Tibial artery (tissue), 4 donors: Measurements from ENCODE around the gene SLC38A5.

Experiments
- DNase-seq, 2 donors: peaks; one replicate each; pipeline ENCODE4 v3.0.0-alpha.2; 2019
- H3K27ac ChIP-seq, 2 donors: fragments of 200-600 bp; sonication (generic) in 1 of 2; 1 replicate in 1 of 2; 2 replicates in 1 of 2; pipeline ENCODE4 v1.5.1; 2018 to 2019; ENCODE audit warnings: mild to moderate bottlenecking in 1 of 2
- H3K27me3 ChIP-seq, 2 donors: fragments of 200-600 bp; sonication (generic) in 1 of 2; one replicate each; pipeline versions ENCODE4 v1.5.1 to v1.6.0; 2016 to 2019
- H3K36me3 ChIP-seq, 3 donors: fragments of 200-600 bp; sonication (generic) in 2 of 3; one replicate each; pipeline ENCODE4 v1.5.1; 2016 to 2019; ENCODE audit warnings: mild to moderate bottlenecking in 2 of 3
- H3K4me1 ChIP-seq, 4 donors: fragments of 200-600 bp; sonication (generic) in 2 of 4; 1 replicate in 3 of 4; 2 replicates in 1 of 4; pipeline ENCODE4 v1.5.1; 2016 to 2019
- H3K4me3 ChIP-seq, 2 donors: fragments of 200-600 bp; sonication (generic) in 1 of 2; 1 replicate in 1 of 2; 2 replicates in 1 of 2; pipeline ENCODE4 v1.5.1; 2018 to 2019; ENCODE audit warnings: mild to moderate bottlenecking in 2 of 2
- H3K9me3 ChIP-seq, 3 donors: fragments of 200-600 bp; sonication (generic) in 1 of 3; one replicate each; pipeline ENCODE4 v1.5.1; 2016 to 2019
- intact Hi-C: fragments of 100-400 bp; cut with DNase I; formaldehyde crosslinking; loops from one replicate; pipeline ENCODE4 v1.15.0; 2023; ENCODE audit warnings: low total_unique reads
- TF ChIP-seq, protein P1 (sequence below), 2 experiments: fragments of 200-600 bp in 1 of 2; fragments of 450-650 bp in 1 of 2; IDR thresholded peaks; one replicate each; pipeline ENCODE4 v1.5.1; 2017 to 2019; ENCODE audit warnings: antibody characterized with exemption in 2 of 2, mild to moderate bottlenecking in 1 of 2, moderate library complexity in 1 of 2

The SLC38A5 gene

DNA sequence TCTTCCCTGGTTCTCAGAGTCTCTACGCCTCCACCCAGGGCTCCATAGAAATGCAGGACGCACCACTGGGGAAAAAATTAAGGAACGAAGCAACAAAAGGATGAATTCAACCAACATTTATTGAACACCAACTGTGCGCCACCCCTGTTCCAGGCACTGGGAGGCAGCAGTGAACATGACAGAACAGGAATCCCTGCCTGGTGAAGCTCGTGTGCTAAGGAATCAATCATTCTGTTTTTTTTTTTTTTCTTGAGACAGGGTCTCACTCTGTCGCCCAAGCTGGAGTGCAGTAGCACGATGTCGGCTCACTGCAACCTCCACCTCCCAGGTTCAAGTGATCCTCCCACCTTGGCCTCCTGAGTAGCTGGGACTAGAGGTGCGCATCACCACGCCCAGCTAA lies 4.1 kb upstream of the SLC38A5 start:
- Histone ChIP-seq H3K27me3 (no peaks in the 10 kb centered on the region), H3K4me3 (no peak overlapping the region), H3K4me1 (peaks cover 0 to 17% (median 4%) of the 10 kb centered on the region in 4 donors), H3K9me3 (no peaks in the 10 kb centered on the region), H3K36me3 (peaks cover 0 to 7% (median 0%) of the 10 kb centered on the region in 3 donors), H3K27ac (no peak overlapping the region)
- intact Hi-C loops = loop anchor here (10.0 kb wide), 1 partner anchor 121 kb away; the partner anchor contains the start of gene WDR13
- no peak for DNase-seq
- TF ChIP-seq, protein P1, sequence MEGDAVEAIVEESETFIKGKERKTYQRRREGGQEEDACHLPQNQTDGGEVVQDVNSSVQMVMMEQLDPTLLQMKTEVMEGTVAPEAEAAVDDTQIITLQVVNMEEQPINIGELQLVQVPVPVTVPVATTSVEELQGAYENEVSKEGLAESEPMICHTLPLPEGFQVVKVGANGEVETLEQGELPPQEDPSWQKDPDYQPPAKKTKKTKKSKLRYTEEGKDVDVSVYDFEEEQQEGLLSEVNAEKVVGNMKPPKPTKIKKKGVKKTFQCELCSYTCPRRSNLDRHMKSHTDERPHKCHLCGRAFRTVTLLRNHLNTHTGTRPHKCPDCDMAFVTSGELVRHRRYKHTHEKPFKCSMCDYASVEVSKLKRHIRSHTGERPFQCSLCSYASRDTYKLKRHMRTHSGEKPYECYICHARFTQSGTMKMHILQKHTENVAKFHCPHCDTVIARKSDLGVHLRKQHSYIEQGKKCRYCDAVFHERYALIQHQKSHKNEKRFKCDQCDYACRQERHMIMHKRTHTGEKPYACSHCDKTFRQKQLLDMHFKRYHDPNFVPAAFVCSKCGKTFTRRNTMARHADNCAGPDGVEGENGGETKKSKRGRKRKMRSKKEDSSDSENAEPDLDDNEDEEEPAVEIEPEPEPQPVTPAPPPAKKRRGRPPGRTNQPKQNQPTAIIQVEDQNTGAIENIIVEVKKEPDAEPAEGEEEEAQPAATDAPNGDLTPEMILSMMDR (IDR thresholded peaks at IDR 0.05) = no peak

DNA sequence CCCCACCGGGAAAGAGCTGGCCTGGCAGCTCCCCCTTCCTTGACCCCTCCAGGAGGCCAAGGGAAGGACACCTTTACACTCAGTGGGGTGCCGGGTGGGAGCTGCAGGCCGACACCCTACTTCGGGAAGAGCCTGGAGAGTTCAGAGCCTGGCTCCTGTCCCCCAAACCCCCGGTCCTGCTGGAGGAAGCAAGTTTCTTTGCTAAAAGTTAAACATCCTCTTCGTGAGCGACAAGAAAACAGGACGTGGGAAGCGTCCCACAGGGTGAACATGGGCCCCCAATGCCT lies 3.6 kb upstream of the SLC38A5 start:
- peaks cover 0 to 3% (median 0%) of the 10 kb centered on the region in 3 donors for H3K36me3 ChIP-seq
- intact Hi-C loops = loop anchor here (10.0 kb wide), 1 partner anchor 121 kb away; the partner anchor contains the start of gene WDR13
- H3K27ac ChIP-seq = no peak overlapping the region
- H3K27me3 ChIP-seq = no peaks in the 10 kb centered on the region
- TF ChIP-seq, protein P1 (IDR thresholded peaks at IDR 0.05) = no peak
- no peaks in the 10 kb centered on the region for H3K9me3 ChIP-seq
- peaks cover 0 to 17% (median 6%) of the 10 kb centered on the region in 4 donors for H3K4me1 ChIP-seq
- no peak overlapping the region for H3K4me3 ChIP-seq
- DNase-seq = no peak

DNA sequence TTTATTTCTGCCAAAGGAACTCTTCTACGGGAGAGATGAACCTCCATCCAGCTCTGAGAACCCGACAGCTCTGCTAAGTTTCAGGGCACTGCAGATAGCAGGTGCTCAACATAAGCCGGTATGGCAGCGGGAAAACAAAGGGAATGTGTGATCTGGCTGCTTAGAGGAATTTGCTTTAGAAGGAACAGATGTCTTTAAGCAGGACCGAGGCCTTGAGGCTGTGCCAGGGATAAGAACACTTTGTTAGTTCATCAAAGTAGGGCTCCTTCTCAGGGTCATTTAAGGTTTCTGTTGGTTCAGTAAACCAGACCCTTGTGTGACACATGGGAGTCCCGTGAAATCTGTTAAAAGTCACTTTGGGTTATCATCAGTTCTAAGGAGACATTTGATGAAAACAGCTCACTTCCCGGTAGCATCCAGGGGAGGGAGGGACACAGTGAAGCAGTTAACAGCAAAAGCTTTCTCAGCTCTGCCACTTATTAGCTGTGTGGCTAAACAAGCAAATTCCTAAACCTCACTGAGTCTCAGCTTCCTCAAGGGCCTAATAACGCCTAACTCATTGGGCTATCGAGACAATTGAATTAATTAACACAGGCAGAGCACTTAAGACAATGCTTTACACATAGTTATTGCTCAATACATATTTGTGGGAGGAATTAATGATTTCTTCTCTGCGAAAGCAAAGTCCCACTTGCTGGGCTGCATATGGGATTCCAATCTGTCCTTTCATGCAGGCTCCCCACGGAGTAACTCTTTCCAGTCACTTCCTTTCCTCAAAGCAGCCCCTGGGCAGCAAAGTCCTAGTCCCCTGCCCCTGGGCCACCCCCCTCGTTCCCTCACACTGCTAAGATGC lies 3.0 kb upstream of the SLC38A5 start:
- no peak overlapping the region for H3K4me3 ChIP-seq
- H3K9me3 ChIP-seq = no peaks in the 10 kb centered on the region
- peaks cover 0 to 22% (median 8%) of the 10 kb centered on the region in 4 donors for H3K4me1 ChIP-seq
- no peak for DNase-seq
- no peaks in the 10 kb centered on the region for H3K36me3 ChIP-seq
- TF ChIP-seq, protein P1 (IDR thresholded peaks at IDR 0.05) = no peak
- H3K27ac ChIP-seq = no peak overlapping the region
- H3K27me3 ChIP-seq = no peaks in the 10 kb centered on the region
- intact Hi-C loops = loop anchor here (10.0 kb wide), 1 partner anchor 122 kb away; the partner anchor contains the start of gene WDR13

DNA sequence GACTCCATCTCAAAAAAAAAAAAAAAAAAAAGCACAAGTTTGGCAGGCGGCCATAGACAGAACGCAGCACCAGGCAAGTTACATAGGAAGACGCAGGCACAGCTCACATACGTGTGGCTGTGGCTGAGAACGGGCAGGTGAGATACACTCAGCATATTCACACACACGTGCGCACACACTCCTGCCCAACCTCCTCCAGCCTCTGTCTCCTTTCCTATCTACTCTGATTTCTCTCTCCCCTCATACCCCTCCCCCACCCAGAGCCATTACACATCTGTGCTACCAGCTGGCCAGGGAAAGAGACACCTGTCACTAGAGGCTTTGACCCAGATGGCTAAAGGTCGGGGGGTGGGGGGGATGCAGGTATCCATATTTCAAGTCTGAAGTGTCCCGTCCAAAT lies 2.2 kb upstream of the SLC38A5 start:
- intact Hi-C loops = loop anchor here (10.0 kb wide), 1 partner anchor 123 kb away; the partner anchor contains the start of gene WDR13
- no peak overlapping the region for H3K27ac ChIP-seq

DNA sequence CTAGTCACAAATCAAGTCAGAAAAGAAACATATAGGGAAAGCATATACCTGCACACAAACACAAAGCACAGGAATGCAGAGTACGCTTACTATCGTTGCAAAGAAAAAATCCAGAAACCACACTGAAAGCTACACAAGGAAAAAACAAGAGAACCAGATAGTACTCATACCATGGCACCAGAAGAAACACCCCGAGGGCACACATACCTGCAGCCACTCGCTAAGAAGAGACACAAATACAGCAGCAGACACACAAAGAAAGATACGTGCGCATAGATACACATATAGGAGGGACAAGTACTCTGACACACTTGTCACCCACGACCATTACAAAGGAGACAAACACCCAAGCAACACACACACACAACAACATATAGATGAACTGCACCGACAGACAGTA lies 1.4 kb upstream of the SLC38A5 start:
- no peak for DNase-seq
- H3K36me3 ChIP-seq = no peaks in the 10 kb centered on the region
- no peak overlapping the region for H3K4me3 ChIP-seq
- no peaks in the 10 kb centered on the region for H3K27me3 ChIP-seq
- no peaks in the 10 kb centered on the region for H3K9me3 ChIP-seq
- peaks cover 0 to 23% (median 4%) of the 10 kb centered on the region in 4 donors for H3K4me1 ChIP-seq
- intact Hi-C loops = loop anchor here (10.0 kb wide), 1 partner anchor 123 kb away; the partner anchor contains the start of gene WDR13
- no peak overlapping the region for H3K27ac ChIP-seq
- TF ChIP-seq, protein P1 (IDR thresholded peaks at IDR 0.05) = no peak

More for the DNA sequence above, 2.2 kb upstream of the SLC38A5 start:
- H3K4me1 ChIP-seq = peaks cover 0 to 28% (median 5%) of the 10 kb centered on the region in 4 donors
- H3K27me3 ChIP-seq = no peaks in the 10 kb centered on the region
- TF ChIP-seq, protein P1 (IDR thresholded peaks at IDR 0.05) = no peak
- no peaks in the 10 kb centered on the region for H3K9me3 ChIP-seq
- H3K4me3 ChIP-seq = no peak overlapping the region
- DNase-seq = no peak
- no peaks in the 10 kb centered on the region for H3K36me3 ChIP-seq
